Activated T-cell treated with anti-CD3 and anti-CD28 coated beads, Interleukin-2, amount 50 U/mL, for 72 hours (primary cell): ENCODE results near the gene BIRC2. TPM values are rescaled to one million over a fixed set of nuclear protein-coding genes. Genes with fewer than 3 reads are reported as not detected.
A peak's percentile ranks its signal among the peaks of the same experiment; 100 is the strongest.

Source experiments
- ATAC-seq, 2 donors: fragments of 150-1000 bp; cut with Tn5 transposase; replicated peaks in 1 of 2; 2 replicates each; pipeline ENCODE4 v1.10.0; 2021; ENCODE audit warnings: moderate library complexity in 2 of 2, mild to moderate bottlenecking in 1 of 2
- DNase-seq, 2 donors: peaks; one replicate each; pipeline ENCODE4 v3.0.0; 2021 to 2022; ENCODE audit warnings: mixed read lengths in 1 of 2
- H3K27ac Mint-ChIP-seq: one replicate; pipeline ENCODE4 v1.8.0; 2022; ENCODE audit warnings: mild to moderate bottlenecking, moderate library complexity, mixed read lengths
- H3K27me3 Mint-ChIP-seq: one replicate; pipeline ENCODE4 v1.8.0; 2022; ENCODE audit warnings: low read depth, mixed read lengths
- H3K36me3 Mint-ChIP-seq, 2 donors: one replicate each; pipeline ENCODE4 v1.8.0; 2022; ENCODE audit warnings: mixed read lengths in 2 of 2, mild to moderate bottlenecking in 1 of 2; ENCODE audit not compliant: insufficient read depth in 2 of 2
- H3K4me1 Mint-ChIP-seq: one replicate; pipeline ENCODE4 v1.8.0; 2022; ENCODE audit warnings: low read depth, mixed read lengths
- H3K4me3 Mint-ChIP-seq, 2 donors: one replicate each; pipeline ENCODE4 v1.8.0; 2022; ENCODE audit warnings: mild to moderate bottlenecking in 2 of 2, mixed read lengths in 2 of 2, moderate library complexity in 2 of 2
- H3K9me3 Mint-ChIP-seq, 2 donors: one replicate each; pipeline ENCODE4 v1.8.0; 2022; ENCODE audit warnings: mixed read lengths in 2 of 2
- total RNA-seq, 2 donors: library from RNA; stranded (reverse); gene quantifications; one replicate each; pipeline ENCODE4 v1.2.3, GENCODE V29; 2022

BIRC2 gene
- total RNA-seq, 2 donors from 2014 or later = 38.3 to 44.4 TPM

GRCh38 chr11:102400603-102401002, 53.6 kb downstream of the BIRC2 start:
- no peak for ATAC-seq
- Mint-ChIP-seq H3K36me3 (peaks cover 10 to 37% of the 10 kb centered on the region in 2 donors), H3K4me3 (no peak overlapping the region), H3K4me1 (peaks cover 72% of the 10 kb centered on the region), H3K9me3 (no peaks in the 10 kb centered on the region), H3K27me3 (no peaks in the 10 kb centered on the region), H3K27ac (peak overlapping the region; percentile 59)
- DNase-seq = no peak

- Mint-ChIP-seq H3K27me3 (no peaks in the 10 kb centered on the region), H3K4me1 (peaks cover 71% of the 10 kb centered on the region), H3K4me3 (no peak overlapping the region), H3K9me3 (no peaks in the 10 kb centered on the region), H3K36me3 (peaks cover 10 to 35% of the 10 kb centered on the region in 2 donors), H3K27ac (peak overlapping the region; percentile 66)
- no peak for DNase-seq
- no peak for ATAC-seq
These were observed 54.9 kb downstream of the BIRC2 start for GRCh38 chr11:102401905-102402304.

GRCh38 chr11:102402548-102402947, 55.5 kb downstream of the BIRC2 start:
- Mint-ChIP-seq H3K27me3 (no peaks in the 10 kb centered on the region), H3K27ac (peak overlapping the region; percentile 73), H3K4me3 (no peak overlapping the region), H3K36me3 (peaks cover 10 to 36% of the 10 kb centered on the region in 2 donors), H3K4me1 (peaks cover 71% of the 10 kb centered on the region), H3K9me3 (no peaks in the 10 kb centered on the region)
- DNase-seq = no peak
- no peak for ATAC-seq

- no peak overlapping the region for H3K4me3 Mint-ChIP-seq
- DNase-seq (no peak), ATAC-seq (no peak)
- no peaks in the 10 kb centered on the region for H3K27me3 Mint-ChIP-seq
- H3K36me3 Mint-ChIP-seq = peaks cover 9 to 34% of the 10 kb centered on the region in 2 donors
- peaks cover 77% of the 10 kb centered on the region for H3K4me1 Mint-ChIP-seq
- no peaks in the 10 kb centered on the region for H3K9me3 Mint-ChIP-seq
- H3K27ac Mint-ChIP-seq = no peak overlapping the region
These were observed 58.5 kb downstream of the BIRC2 start for GRCh38 chr11:102405501-102405900.

- no peak overlapping the region for H3K4me3 Mint-ChIP-seq
- ATAC-seq = no peak
- peaks cover 7 to 31% of the 10 kb centered on the region in 2 donors for H3K36me3 Mint-ChIP-seq
- DNase-seq = no peak
- H3K9me3 Mint-ChIP-seq = no peaks in the 10 kb centered on the region
- no peaks in the 10 kb centered on the region for H3K27me3 Mint-ChIP-seq
- peak overlapping the region; percentile 70 for H3K27ac Mint-ChIP-seq
- peaks cover 80% of the 10 kb centered on the region for H3K4me1 Mint-ChIP-seq
These were observed 59.1 kb downstream of the BIRC2 start for GRCh38 chr11:102406099-102406498.

GRCh38 chr11:102407901-102408300, 60.9 kb downstream of the BIRC2 start:
- no peaks in the 10 kb centered on the region for H3K9me3 Mint-ChIP-seq
- H3K27me3 Mint-ChIP-seq = no peaks in the 10 kb centered on the region
- DNase-seq (no peak), ATAC-seq (no peak)
- H3K4me3 Mint-ChIP-seq = no peak overlapping the region
- peak overlapping the region; percentile 68 for H3K27ac Mint-ChIP-seq
- peaks cover 5 to 21% of the 10 kb centered on the region in 2 donors for H3K36me3 Mint-ChIP-seq
- H3K4me1 Mint-ChIP-seq = peaks cover 78% of the 10 kb centered on the region

GRCh38 chr11:102408339-102408738, 61.3 kb downstream of the BIRC2 start:
- Mint-ChIP-seq H3K4me1 (peaks cover 78% of the 10 kb centered on the region), H3K27me3 (no peaks in the 10 kb centered on the region), H3K4me3 (no peak overlapping the region), H3K9me3 (no peaks in the 10 kb centered on the region), H3K27ac (no peak overlapping the region), H3K36me3 (peaks cover 5 to 17% of the 10 kb centered on the region in 2 donors)
- ATAC-seq (no peak), DNase-seq (no peak)

- ATAC-seq = no peak
- Mint-ChIP-seq H3K4me3 (no peak overlapping the region), H3K27me3 (no peaks in the 10 kb centered on the region), H3K36me3 (peaks cover 9 to 25% of the 10 kb centered on the region in 2 donors), H3K4me1 (peaks cover 80% of the 10 kb centered on the region), H3K9me3 (peaks cover 0 to 2% of the 10 kb centered on the region in 2 donors), H3K27ac (peak overlapping the region; percentile 2)
- no peak for DNase-seq
These were observed 63.4 kb downstream of the BIRC2 start for GRCh38 chr11:102410382-102410784.

- ATAC-seq (no peak), DNase-seq (no peak)
- Mint-ChIP-seq H3K9me3 (peaks cover 0 to 2% of the 10 kb centered on the region in 2 donors), H3K4me1 (peaks cover 82% of the 10 kb centered on the region), H3K27ac (peak overlapping the region; percentile 71), H3K36me3 (peaks cover 10 to 30% of the 10 kb centered on the region in 2 donors), H3K27me3 (no peaks in the 10 kb centered on the region), H3K4me3 (peak overlapping the region in 1 of 2 donors; percentile 42)
These were observed 64.1 kb downstream of the BIRC2 start for GRCh38 chr11:102411142-102411541.

GRCh38 chr11:102413497-102413896, 66.5 kb downstream of the BIRC2 start:
- Mint-ChIP-seq H3K4me1 (peaks cover 82% of the 10 kb centered on the region), H3K36me3 (peaks cover 20 to 41% of the 10 kb centered on the region in 2 donors), H3K27ac (peak overlapping the region; percentile 29), H3K9me3 (peaks cover 6 to 7% of the 10 kb centered on the region in 2 donors), H3K4me3 (peak overlapping the region; percentile 18 to 67), H3K27me3 (no peaks in the 10 kb centered on the region)
- peak in 1 of 2 donors; percentile 6 for ATAC-seq
- DNase-seq = no peak

- H3K27ac Mint-ChIP-seq = peak overlapping the region; percentile 78
- peaks cover 25 to 44% of the 10 kb centered on the region in 2 donors for H3K36me3 Mint-ChIP-seq
- peaks cover 84% of the 10 kb centered on the region for H3K4me1 Mint-ChIP-seq
- DNase-seq (no peak), ATAC-seq (no peak)
- H3K4me3 Mint-ChIP-seq = peak overlapping the region; percentile 62 to 67
- peaks cover 6 to 9% of the 10 kb centered on the region in 2 donors for H3K9me3 Mint-ChIP-seq
- H3K27me3 Mint-ChIP-seq = no peaks in the 10 kb centered on the region
These were observed 67.5 kb downstream of the BIRC2 start for GRCh38 chr11:102414559-102414958.

- peak overlapping the region; percentile 62 to 67 for H3K4me3 Mint-ChIP-seq
- no peak for DNase-seq
- H3K36me3 Mint-ChIP-seq = peaks cover 24 to 43% of the 10 kb centered on the region in 2 donors
These were observed 68.4 kb downstream of the BIRC2 start for GRCh38 chr11:102415304-102415916.

GRCh38 chr11:102416976-102417375, 70.0 kb downstream of the BIRC2 start:
- Mint-ChIP-seq H3K4me1 (peaks cover 92% of the 10 kb centered on the region), H3K27ac (peak overlapping the region; percentile 36), H3K27me3 (no peaks in the 10 kb centered on the region), H3K4me3 (peak overlapping the region; percentile 59 to 61), H3K9me3 (peaks cover 6 to 9% of the 10 kb centered on the region in 2 donors), H3K36me3 (peaks cover 20 to 45% of the 10 kb centered on the region in 2 donors)
- DNase-seq = peak; percentile 29 to 35
- peak; percentile 82 to 88 for ATAC-seq

More at GRCh38 chr11:102415304-102415916, 68.4 kb downstream of the BIRC2 start:
- ATAC-seq = peak; percentile 55 to 62
- H3K9me3 Mint-ChIP-seq = peaks cover 6 to 9% of the 10 kb centered on the region in 2 donors
- peaks cover 89% of the 10 kb centered on the region for H3K4me1 Mint-ChIP-seq
- H3K27ac Mint-ChIP-seq = peak overlapping the region; percentile 78
- no peaks in the 10 kb centered on the region for H3K27me3 Mint-ChIP-seq

- Mint-ChIP-seq H3K9me3 (peaks cover 6 to 8% of the 10 kb centered on the region in 2 donors), H3K4me3 (no peak overlapping the region), H3K36me3 (peaks cover 17 to 42% of the 10 kb centered on the region in 2 donors), H3K27me3 (no peaks in the 10 kb centered on the region), H3K27ac (no peak overlapping the region), H3K4me1 (peaks cover 95% of the 10 kb centered on the region)
- ATAC-seq (no peak), DNase-seq (no peak)
These were observed 72.2 kb downstream of the BIRC2 start for GRCh38 chr11:102419181-102419580.
